Muscle layer of colon (tissue), 2 donors: ENCODE data around the gene RIBC2.
A peak's percentile ranks its signal among the peaks of the same experiment; 100 is the strongest.
"Not testable (repeated sequence)": the region's sequence is repeated elsewhere in the genome, so short reads cannot be mapped to it uniquely, and the experiment has no call there.

ENCODE experiments used
- H3K27ac ChIP-seq: one replicate; pipeline ENCODE4 v1.7.0; 2013; ENCODE audit warnings: low read depth, mild to moderate bottlenecking, low read length, moderate library complexity
- H3K27me3 ChIP-seq, 2 donors: one replicate each; pipeline ENCODE4 v1.7.0; 2013; ENCODE audit warnings: low read length in 2 of 2, mild to moderate bottlenecking in 2 of 2; ENCODE audit not compliant: insufficient read depth in 2 of 2, control insufficient read depth in 1 of 2
- H3K36me3 ChIP-seq: one replicate; pipeline ENCODE4 v1.7.0; 2013; ENCODE audit warnings: mild to moderate bottlenecking, low read length; ENCODE audit not compliant: insufficient read depth
- H3K4me1 ChIP-seq: one replicate; pipeline ENCODE4 v1.7.0; 2013; ENCODE audit warnings: mild to moderate bottlenecking, low read length; ENCODE audit not compliant: insufficient read depth
- H3K4me3 ChIP-seq, 2 donors: one replicate each; pipeline ENCODE4 v1.7.0; 2013; ENCODE audit warnings: low read length in 2 of 2, low read depth in 1 of 2, mild to moderate bottlenecking in 1 of 2, moderate library complexity in 1 of 2
- H3K9ac ChIP-seq: one replicate; pipeline ENCODE4 v1.7.0; 2013; ENCODE audit warnings: low read length
- H3K9me3 ChIP-seq: one replicate; pipeline ENCODE4 v1.7.0; 2013; ENCODE audit warnings: mild to moderate bottlenecking, low read length
- donor health status: abdominal sarcoma.
- donor health status: Adenocarcinoma of cecum.

RIBC2 gene

GRCh38 chr22:45413368-45414211 is at the start of gene RIBC2, which contains the start of gene SMC1B:
RIBC2 (plus strand) TSS chr22:45413693; CDS start chr22:45413887, 194 bp downstream.
SMC1B (minus strand) TSS chr22:45413599; CDS start chr22:45413567, 32 bp downstream.
- Histone ChIP-seq H3K9ac (no peak within 1 kb of the TSS), H3K4me3 (peak within 1 kb of the TSS; percentile 6 to 63), H3K27me3 (peaks cover 0 to 7% of the 10 kb centered on the region in 2 donors), H3K9me3 (no peaks in the 10 kb centered on the region), H3K27ac (no peak within 1 kb of the TSS), H3K36me3 (no peaks in the 10 kb centered on the region), H3K4me1 (no peaks in the 10 kb centered on the region)

DNA sequence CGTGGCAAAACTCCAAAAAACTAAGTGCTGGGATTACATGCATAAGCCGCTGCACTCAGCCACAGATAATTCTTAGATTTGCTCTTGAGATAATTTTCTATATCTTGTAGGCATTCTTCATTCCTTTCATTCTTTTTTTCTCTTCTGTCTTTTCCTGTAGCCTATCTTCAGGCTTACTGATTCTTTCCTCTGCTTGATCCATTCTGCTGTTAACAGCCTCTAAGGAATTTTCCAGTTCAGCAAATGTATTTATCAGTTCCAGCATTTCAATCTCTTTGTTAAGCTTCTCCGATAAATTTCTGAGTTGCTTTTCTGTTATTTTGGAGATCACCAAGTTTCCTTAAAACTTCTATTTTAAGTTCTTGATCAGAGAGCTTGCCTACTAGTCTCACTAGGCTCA is 46.8 kb upstream of the RIBC2 start:
- H3K9ac ChIP-seq: no peak overlapping the region
- H3K36me3 ChIP-seq: no peaks in the 10 kb centered on the region

DNA sequence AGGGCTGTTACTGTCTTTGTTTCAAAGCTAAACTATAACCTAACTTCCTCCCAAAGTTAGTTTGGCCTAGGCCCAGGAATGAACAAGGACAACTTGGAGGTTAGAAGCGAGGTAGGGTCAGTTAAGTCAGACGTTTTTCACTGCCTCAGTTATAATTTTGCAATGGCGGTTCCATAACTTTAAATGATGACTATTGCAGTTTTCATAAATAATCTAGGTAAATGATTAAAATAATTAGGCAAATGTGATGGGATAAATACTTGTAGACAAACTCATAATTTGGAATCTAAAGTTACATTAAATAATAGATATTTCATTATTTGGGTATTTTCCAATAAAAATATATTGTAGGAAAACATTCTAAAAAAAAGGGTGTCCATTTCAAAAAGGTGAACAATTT is 39.9 kb upstream of the RIBC2 start:
- not testable (repeated sequence) for H3K36me3 ChIP-seq, H3K4me1 ChIP-seq, H3K9me3 ChIP-seq

More for the DNA sequence above, 46.8 kb upstream of the RIBC2 start:
- Histone ChIP-seq H3K4me1 (no peaks in the 10 kb centered on the region), H3K9me3 (no peaks in the 10 kb centered on the region), H3K27ac (no peak overlapping the region), H3K27me3 (no peaks in the 10 kb centered on the region), H3K4me3 (no peak overlapping the region)

GRCh38 chr22:45376009-45376408 is 37.5 kb upstream of the RIBC2 start:
- Histone ChIP-seq H3K27ac (no peak overlapping the region), H3K9me3 (no peaks in the 10 kb centered on the region), H3K4me1 (no peaks in the 10 kb centered on the region), H3K9ac (no peak overlapping the region), H3K36me3 (no peaks in the 10 kb centered on the region), H3K4me3 (no peak overlapping the region), H3K27me3 (no peaks in the 10 kb centered on the region)

More for the DNA sequence above, 39.9 kb upstream of the RIBC2 start:
- not testable (repeated sequence) for H3K4me3 ChIP-seq, H3K27ac ChIP-seq, H3K27me3 ChIP-seq, H3K9ac ChIP-seq

- Histone ChIP-seq H3K9me3 (no peaks in the 10 kb centered on the region), H3K4me1 (no peaks in the 10 kb centered on the region), H3K27ac (no peak overlapping the region), H3K4me3 (no peak overlapping the region), H3K9ac (no peak overlapping the region), H3K27me3 (no peaks in the 10 kb centered on the region), H3K36me3 (no peaks in the 10 kb centered on the region)
Measured at GRCh38 chr22:45376703-45377102, 36.8 kb upstream of the RIBC2 start.

GRCh38 chr22:45381348-45381747 is 32.1 kb upstream of the RIBC2 start:
- H3K9ac ChIP-seq: no peak overlapping the region

GRCh38 chr22:45389546-45389945 is 23.9 kb upstream of the RIBC2 start:
- H3K36me3 ChIP-seq: no peaks in the 10 kb centered on the region
- H3K4me3 ChIP-seq: no peak overlapping the region
- H3K9me3 ChIP-seq: no peaks in the 10 kb centered on the region
- H3K27me3 ChIP-seq: peaks cover 0 to 4% of the 10 kb centered on the region in 2 donors
- H3K9ac ChIP-seq: no peak overlapping the region
- no peaks in the 10 kb centered on the region for H3K4me1 ChIP-seq
- no peak overlapping the region for H3K27ac ChIP-seq

More at GRCh38 chr22:45381348-45381747, 32.1 kb upstream of the RIBC2 start:
- Histone ChIP-seq H3K27ac (no peak overlapping the region), H3K4me1 (no peaks in the 10 kb centered on the region), H3K36me3 (no peaks in the 10 kb centered on the region), H3K9me3 (no peaks in the 10 kb centered on the region), H3K27me3 (peaks cover 0 to 4% of the 10 kb centered on the region in 2 donors), H3K4me3 (no peak overlapping the region)

DNA sequence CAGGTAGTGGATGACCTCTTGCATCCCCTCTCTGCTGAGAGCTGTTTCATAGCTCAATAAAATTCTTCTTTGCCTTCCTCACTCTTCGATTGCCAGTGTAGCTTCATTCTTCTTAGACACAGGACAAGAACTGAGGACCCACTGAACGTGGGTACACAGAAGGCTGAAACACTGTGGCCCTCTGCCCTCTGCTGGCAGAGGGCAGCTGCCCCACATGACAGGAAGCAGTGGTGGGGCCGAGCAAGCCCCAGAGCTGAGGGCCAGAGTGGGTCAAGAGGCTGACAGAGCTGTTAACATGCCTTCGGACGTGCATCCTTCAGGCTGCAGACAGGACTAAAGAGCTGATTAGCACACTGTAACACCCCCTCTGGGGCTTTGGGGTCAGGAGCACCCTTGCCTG is 15.7 kb upstream of the RIBC2 start:
- no peaks in the 10 kb centered on the region for H3K36me3 ChIP-seq
- H3K27me3 ChIP-seq: no peaks in the 10 kb centered on the region
- H3K4me1 ChIP-seq: no peaks in the 10 kb centered on the region

GRCh38 chr22:45398214-45398613 is 15.3 kb upstream of the RIBC2 start:
- Histone ChIP-seq H3K27me3 (no peaks in the 10 kb centered on the region), H3K9ac (no peak overlapping the region), H3K4me1 (no peaks in the 10 kb centered on the region), H3K4me3 (no peak overlapping the region), H3K9me3 (no peaks in the 10 kb centered on the region), H3K27ac (no peak overlapping the region), H3K36me3 (no peaks in the 10 kb centered on the region)

More for the DNA sequence above, 15.7 kb upstream of the RIBC2 start:
- Histone ChIP-seq H3K4me3 (no peak overlapping the region), H3K9me3 (no peaks in the 10 kb centered on the region), H3K27ac (no peak overlapping the region), H3K9ac (no peak overlapping the region)

DNA sequence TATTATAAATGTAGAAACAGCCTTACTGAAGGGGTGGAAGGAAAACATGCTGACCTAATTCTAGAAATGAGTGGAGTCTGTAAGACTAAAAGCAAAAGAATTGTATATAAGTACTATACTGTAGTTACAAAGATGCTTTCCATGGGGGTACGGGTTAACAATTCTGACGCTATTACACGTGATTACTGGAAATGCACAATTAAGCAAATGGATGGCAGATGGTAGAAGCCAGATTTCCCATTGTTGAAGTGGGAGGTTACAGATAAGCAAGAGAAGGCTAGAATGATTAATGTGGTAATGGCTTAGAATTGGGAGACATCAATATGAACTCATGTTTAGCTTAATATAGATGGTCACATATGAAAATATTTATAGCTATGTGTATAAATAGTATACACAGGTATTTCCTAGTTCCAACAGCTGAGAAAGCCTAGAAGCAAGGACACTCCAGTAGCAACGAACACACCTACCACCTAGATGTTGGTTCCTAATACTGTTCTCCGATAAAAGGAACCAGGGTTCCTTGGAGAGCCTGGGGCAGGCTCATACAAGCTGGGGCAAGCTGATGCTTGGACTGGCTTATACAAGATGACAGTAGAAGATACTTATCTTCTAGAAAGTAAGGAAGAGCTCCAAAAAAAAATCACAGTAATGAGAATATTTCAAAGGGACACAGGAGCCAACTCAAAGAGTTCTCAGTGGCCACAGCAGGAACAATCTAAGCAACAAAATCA is 13.6 kb upstream of the RIBC2 start:
- no peaks in the 10 kb centered on the region for H3K27me3 ChIP-seq
- no peaks in the 10 kb centered on the region for H3K9me3 ChIP-seq
- no peaks in the 10 kb centered on the region for H3K4me1 ChIP-seq
- H3K4me3 ChIP-seq: no peak overlapping the region
- H3K27ac ChIP-seq: no peak overlapping the region
- no peak overlapping the region for H3K9ac ChIP-seq
- no peaks in the 10 kb centered on the region for H3K36me3 ChIP-seq

DNA sequence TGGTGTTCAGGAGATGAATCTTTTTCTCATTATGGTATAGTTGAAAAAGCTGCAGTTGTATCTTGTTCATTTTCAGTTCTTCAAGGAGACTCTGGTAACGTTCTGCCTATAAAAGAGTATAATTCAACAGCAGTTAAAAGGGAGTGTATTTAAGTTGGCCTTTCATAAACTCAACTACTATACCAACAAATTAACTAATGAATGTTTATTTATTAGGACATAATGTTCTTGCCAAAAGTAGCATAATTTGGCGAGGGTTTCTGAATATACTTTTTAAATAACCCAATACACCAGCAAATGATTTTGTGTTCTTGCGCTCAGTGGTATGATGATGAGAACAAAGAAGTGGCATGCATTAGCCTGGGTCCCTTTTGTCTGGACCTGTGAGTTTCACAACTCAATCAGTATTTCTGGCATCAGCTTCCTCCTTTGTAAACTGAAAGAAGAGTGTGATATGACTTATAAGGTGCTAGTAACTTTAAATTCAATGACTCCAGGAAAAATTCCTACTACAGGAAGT is 11.0 kb upstream of the RIBC2 start:
- Histone ChIP-seq H3K27me3 (no peaks in the 10 kb centered on the region), H3K27ac (no peak overlapping the region), H3K9ac (no peak overlapping the region), H3K4me1 (no peaks in the 10 kb centered on the region), H3K4me3 (no peak overlapping the region), H3K9me3 (no peaks in the 10 kb centered on the region), H3K36me3 (no peaks in the 10 kb centered on the region)
